ENCODE data around the gene SKAP1.
"Not testable (repeated sequence)": the region's sequence is repeated elsewhere in the genome, so short reads cannot be mapped to it uniquely, and the experiment has no call there.

Gene SKAP1

DNA sequence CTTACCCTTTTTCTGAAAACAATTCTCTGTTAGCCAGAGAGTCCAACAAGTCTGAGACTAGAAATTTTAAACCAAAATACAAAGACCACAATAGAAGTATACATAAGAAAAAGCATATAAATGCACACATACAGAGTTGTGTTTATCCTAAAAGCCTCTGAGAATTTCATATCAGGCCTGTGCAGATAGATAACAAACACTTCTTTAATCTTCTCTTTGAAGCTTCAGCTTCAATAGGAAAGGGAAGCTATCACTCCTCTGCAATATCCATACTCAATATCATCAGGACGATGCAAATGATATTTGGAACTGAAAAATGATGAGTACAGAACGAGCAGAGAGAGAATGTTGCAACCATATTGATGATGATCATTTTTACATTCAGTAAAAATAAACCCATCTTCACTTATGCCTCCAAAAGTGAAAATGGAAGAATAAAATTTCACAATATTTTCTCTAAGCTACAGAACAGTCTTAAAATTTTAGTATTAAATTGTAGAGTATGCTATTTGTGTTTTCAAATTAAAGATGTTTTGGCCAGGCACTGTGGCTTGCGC lies 61.6 kb downstream of the SKAP1 start:
- DNase-seq = no peak

DNA sequence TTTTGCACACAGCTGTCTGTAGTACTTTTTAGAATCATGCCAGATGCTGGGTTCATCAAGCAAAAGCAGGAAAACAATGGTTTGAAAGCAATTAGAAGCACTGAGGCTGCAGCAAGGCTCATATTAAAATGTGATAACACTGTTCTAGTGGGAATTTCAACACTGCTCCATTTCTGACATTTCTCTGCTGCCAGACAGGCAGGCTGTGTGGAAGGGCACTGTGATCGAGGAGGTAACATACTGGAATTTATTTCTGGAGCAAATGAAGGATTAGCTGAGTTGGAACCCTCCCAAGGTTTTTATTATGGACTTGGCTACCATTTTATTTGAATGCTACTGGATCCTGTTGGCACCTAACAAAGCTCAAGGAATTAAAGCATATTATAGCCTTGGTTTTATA lies 66.9 kb downstream of the SKAP1 start:
- no peak for DNase-seq

DNA sequence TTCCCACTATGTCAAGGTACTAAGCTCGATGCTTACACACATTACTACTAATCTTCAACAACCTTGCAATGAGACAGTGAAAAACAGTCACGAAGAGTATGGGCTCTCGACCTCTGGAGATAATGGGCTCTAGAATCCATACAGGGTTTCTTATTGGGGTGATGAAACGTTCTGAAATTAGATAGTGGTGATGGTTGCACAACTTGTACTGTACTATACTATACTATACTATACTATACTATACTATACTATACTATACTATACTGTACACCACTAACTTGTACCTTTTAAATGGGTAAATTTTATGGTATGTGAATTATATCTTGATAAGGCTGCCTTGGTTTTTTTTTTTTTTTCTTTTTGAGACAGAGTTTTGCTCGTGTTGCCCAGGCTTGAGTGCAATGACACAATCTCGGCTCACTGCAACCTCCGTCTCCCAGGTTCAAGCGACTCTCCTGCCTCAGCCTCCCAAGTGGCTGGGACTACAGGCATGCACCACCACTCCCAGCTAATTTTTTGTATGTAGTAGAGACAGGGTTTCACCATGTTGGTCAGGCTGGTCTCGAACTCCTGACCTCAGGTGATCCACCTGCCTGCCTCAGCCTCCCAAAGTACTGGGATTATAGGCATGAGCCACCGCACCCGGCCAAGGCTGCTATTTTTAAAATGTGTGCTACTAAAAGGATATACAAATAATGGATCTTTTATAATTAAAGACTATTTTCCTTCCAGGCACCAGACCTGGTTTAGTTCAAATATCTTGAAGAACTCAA lies 69.0 kb downstream of the SKAP1 start:
- not testable (repeated sequence) for DNase-seq

DNA sequence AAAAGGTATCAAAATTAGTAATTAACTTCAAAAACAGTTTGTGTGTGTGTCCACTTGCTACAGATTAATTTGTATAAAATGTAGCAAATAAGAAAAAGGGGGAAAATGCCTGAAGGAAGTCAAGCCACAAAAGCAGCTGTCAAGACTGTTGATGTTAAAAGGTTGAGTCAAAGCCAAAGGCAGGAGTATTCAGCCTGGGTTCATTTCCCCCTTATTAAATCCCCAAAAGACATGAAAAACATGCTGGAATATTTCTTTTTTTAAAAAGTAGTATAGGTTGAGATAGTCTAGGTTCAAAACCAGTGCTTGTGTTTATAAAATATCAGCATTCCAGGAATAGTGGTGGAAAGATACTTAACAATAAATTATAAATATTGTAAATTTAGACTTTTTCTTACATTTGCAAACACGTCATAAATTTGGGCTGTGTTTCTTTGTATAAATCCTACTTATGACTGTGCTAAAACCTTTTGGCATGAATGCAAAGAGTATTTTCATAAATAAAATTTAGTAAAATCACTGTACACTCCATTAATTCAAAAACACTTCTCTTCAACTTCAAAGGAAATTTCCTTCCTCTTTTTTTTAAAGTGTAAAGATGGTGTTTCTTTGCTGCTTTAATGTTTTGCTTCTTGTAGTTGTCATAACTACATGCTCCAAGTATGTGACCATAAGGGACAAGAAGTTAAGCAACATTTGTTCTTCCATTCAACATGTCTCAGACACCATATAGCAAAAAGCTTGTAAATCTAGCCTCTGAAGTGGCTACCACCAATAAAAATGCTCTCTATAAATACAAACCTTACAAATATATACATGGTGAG lies 72.0 kb downstream of the SKAP1 start:
- no peak for DNase-seq

DNA sequence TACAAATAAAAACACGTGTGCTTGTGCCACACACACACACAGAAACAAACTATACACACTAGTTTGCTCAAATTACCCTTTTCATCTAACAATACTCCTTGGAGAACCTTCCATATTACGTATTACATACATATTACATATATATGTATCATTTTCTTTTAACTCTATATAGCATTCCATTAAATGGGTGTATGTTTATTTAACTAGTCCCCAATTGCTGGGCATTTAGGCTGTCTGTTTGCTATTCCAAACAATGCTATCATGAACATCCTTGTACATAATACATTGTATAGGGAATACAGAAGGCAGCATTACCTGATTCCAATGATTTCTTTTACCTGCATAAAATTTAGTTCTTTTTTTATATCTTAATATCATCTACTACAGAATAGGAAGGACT lies 73.1 kb downstream of the SKAP1 start:
- no peak for DNase-seq

DNA sequence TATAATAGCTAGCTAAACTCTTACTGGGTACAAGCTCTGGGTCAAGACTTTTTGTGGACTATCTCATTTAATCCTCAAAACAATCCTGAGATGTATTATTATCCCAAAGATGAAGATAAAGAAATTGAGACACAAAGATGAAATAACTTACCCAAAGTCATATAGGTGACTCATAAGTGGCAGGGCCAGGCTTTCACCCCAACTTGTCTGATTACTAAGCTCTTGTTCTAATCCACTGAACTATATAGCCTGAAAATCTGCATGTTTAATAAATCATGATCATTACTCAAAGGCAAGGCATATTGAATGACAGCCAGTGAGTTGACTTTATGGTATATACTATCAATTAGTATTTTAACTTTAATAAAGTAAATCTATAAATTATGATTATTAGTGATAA lies 77.4 kb downstream of the SKAP1 start:
- DNase-seq = no peak

DNA sequence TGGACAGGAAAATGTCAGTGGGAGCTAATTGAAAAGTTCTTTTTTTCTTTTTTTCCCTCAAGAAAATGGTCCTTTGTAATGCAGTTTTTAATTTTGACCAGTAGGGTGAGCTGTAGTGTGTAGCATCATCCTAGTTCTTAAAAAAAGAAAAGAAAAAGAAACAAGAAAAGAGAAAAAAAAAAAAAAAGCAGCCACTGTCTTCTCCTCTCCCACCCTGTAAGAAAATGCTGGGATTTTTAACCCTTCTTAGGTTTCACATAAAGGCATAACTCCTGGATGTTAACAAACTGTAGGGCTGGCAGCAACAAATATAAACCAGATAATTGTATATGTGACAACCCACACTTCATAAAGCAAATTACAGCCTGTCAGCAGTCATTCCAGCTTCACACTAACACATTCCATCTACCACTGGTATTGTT lies 78.1 kb downstream of the SKAP1 start:
- no peak for DNase-seq

DNA sequence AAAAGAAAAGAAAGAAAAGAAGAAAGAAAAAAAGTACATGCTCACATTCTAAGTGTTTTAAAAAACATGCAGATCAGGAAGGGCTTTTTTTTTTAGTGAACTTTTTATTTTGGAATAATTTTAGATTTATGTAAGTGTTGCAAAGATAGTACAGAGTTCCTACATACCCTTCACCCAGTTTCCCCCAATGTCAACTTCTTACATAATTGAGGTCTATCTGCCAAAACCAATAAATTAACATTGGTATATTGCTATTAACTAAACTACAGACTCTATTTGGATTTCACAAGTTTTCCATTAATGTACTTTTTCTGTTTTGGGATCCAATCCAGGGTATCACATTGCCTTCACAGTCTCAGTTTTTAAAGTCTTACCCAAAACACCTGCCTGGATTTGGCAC lies 81.7 kb downstream of the SKAP1 start:
- DNase-seq = no peak

DNA sequence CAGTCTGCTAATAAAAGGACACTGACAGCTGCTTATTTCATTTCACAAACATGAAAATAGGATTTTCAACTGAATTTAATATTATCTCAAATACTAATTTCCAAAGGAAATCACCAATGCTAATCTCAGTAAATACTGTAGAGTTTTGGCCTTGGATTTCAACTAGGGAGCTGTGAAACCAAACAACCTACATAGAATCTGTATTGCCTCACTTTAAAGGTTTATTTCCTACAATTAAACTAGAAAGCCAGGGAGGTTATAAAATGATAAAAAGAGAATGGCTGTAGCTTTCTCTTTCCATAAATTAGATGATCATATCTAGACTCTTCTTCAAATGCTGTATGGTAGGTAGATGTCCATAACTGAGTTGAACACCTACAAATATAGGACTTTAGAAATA lies 82.8 kb downstream of the SKAP1 start:
- no peak for DNase-seq

DNA sequence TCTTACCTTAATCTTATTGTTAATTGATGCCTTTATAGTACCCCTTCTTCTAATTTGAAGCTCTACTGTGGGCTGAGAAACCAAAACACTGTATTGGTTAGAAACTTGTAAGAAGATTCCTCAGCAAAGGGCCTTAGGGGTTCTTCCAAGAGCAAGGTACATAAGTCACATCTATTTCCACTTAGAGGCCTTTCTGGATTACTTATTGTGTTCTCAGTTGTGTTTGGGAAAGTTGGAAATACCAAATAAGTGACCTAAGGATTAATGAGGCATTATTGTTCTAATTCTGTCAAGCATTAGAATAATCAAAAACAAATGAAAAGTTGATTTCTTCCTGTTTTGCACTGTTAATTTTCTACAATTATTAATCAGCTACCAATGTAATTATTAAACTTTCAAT lies 85.8 kb downstream of the SKAP1 start:
- DNase-seq = no peak

DNA sequence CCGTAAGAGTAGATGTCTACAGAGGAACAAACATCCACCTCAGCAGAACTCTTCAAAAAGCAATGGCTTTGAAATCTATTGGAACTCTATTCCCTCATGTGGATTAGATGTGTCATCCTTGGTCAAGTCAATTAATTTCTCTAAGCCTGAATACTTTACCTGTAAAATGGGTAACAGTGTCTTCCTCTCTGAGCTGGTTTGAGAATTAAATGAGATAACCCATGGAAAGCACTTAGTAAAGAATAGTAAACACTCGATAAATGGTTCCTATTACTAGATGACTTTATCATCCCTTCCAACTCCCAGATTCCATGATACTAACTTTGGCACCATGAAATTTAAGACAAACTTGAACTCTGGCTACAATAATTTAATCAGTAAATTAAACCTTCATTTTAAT lies 89.1 kb downstream of the SKAP1 start:
- no peak for DNase-seq

DNA sequence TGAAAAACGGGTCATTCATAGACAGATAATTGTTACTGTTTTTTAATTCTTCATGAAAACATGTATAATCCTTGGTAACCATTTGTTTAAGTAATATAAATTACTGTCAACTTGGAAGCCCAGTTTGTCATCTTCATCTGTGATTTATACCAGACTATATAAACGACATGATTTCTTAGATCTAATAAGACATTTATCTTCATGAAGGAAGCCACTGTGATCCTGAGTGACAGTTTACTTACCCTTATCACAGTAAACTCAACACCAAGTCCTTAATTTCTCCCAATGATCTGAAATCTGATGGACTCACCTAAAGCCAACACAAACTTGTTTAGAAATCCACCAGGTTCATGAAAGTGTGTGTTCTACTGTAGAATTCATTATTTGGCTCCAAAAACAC lies 91.3 kb downstream of the SKAP1 start:
- DNase-seq = no peak

DNA sequence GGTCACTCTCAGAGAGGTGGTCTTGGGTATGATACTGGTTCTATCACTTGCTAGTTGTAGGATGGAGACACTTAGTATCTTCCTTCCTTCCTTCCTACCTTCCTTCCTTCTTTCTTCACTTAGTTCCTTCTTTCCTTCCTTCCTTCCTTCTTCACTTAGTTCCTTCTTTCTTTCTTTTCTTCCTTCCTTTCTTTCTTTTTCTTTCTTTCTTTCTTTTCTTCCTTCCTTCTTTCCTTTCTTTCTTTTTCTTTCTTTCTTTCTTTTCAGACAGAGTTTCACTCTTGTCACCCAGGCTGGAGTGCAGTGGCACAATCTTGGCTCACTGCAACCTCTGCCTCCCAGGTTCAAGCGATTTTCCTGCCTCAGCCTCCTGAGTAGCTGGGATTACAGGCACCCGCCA lies 92.1 kb downstream of the SKAP1 start:
- not testable (repeated sequence) for DNase-seq

DNA sequence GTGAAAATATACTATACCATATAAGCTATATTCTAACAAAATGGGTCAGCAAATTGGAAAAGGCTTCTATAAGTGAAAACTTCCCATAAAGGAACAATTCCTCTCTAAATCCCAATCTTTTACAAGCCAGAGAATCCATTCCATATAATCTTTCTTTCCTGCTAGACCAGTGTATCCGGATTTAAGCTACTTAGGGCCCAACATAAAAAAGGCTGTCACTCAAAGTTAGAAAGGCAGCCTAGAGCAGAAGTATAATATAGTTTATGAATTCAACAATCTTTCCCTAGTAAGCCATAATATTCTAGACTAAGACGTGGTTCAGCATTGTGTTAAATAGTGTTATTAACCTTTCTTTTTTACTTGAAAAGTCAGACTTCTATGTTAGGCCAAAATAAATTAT lies 93.0 kb downstream of the SKAP1 start:
- DNase-seq = no peak

DNA sequence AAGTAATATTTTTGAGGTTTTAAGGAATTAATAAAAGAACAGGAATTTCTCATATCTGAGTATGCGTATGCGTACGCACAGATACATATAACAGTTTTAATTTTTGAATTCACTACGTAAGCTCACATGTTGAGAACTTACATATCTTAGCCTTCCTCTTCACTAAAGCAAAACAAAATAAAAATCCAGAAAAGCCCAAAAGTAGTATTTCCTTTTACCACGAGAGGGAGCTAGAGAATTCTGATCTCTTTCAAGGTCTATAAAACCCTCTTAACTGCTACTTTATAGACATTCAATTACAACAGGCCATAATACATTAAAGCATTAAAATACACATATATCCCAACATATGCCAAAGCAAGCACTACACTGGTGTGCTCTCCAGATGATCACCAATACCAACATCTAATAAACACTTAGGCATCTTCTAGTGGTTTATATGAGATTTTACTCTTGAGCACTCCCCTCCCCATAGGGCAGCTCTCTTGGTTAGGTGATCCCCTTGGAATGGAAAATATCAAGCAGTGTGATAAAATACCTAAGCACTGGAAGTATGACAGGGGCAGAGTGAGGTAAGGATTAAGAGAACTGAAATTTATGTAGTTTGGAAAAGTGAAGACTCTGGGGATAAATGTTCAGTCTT lies 94.0 kb downstream of the SKAP1 start:
- no peak for DNase-seq

DNA sequence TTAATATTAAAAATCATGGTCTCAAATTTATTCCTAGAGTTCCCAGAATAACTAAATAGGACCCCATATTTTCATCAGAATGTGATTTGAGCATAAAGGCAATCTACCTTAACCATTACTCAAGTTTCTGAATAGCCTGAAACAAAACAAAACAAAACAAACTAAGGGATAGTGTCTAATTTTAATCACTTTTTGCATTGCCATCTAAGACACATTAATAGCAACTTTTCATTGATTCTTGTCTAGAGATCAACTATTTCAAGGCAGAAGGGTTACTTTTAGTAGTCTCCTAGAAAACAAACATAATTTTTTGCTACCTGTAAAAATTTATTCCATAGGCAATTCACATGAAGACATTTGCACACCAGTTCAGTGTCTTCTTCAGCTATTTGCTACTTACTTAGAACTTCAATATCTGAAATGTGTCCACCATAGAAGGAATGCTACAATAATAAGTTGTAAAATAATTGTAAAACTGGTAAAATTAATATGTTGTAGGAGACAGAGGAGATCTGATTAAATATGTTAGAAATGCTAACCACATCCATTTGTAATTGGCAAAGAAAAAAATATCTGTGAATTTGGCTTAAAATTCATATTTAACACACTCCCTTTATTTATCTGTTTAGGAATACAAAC lies 94.7 kb downstream of the SKAP1 start:
- DNase-seq = no peak

DNA sequence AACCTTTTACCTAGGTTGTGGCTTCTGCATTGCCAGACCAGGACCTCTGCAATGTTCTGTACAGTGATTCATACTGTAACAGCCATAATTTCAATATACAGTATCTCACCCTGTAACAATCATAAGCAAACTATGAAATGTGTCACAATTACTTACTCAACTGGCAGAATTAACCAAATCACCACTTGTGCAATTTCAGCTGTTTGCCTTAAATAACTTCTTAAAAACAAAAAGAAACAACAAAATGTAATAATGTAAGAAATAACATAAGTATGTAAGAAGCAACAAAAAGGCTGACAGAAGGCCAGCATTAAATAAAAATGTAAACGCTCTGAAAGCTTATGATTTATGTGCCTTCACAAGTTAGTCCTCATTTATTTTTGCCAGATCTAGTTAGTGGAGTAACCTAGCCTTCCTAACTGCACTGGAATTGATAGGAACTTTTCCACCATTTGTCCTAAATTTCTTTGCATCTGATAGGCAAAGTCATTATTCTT lies 96.9 kb downstream of the SKAP1 start:
- DNase-seq = no peak

DNA sequence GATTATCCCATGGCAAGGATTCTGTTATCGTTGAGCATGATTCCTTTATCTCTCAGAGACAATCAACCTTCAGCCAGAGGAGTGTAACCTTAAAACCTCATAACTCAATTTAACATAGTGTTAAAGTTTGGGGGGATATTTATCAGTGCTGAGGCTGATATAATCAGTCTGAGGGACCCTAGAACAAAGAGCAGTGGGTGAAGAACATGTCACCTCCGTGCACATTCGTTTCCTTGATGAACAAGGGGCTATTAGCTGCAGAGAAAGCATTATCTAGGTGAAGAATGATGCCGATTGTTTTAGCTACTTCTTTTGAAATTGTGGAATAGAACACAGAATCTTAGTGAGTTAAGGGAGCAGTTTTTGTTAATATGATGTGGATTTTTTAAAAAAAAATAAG lies 99.1 kb downstream of the SKAP1 start:
- no peak for DNase-seq

DNA sequence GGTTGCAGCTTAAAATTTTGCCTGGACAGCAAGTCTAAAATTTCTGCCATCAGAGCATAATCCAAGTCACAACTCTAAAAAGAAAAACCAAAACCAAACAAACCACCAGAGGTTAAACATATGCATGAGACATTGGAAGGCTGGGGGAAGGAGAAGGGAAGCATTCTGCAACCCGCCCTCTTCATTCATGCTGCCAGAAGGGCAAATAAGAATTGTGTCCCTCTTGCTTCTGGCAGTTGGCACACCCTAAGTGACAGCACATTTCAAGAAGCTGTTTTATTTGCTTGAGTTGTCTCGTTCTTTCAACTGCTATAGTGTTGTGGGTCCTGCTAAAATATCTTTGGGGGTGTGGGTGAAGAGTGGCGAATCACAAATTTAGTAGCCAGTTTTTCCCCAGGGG lies 99.6 kb downstream of the SKAP1 start:
- DNase-seq = no peak

DNA sequence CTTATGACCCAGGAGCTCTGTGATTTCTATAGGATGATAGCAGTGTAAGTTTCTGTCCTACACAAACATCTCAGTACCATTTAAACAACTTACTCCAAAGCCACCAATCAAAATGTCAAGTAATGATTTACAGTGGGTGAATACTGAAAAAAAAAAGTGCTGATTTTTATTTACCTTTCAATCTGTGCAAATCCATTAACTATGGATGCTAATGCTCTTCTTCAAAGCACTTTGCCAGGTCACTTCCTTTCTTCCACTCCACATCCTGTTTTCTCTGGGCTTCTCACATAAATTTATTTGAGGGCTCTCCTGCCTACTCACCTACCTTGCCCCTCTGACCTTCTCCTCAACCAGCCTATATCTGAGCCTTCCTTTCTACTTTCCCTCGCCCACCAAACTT lies 101.6 kb downstream of the SKAP1 start:
- no peak for DNase-seq

DNA sequence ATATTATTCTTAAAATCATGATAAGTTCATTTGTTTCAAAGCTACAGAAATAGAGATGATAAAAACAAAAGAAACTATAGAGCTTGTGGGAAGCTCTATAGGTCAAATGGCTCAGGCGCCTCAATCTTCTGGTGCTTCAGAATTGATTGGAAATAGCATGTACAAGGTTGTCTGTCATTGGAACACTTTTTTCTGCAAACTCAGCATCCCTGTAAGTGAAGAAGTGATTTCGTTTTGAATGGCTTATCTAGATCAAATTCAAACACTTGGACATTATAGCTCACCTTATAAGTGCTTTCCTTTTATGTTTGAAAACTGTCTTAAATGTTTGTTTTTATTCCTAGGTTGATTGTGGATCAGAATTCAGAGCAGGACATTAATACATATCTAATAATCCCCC lies 103.7 kb downstream of the SKAP1 start:
- DNase-seq = no peak

DNA sequence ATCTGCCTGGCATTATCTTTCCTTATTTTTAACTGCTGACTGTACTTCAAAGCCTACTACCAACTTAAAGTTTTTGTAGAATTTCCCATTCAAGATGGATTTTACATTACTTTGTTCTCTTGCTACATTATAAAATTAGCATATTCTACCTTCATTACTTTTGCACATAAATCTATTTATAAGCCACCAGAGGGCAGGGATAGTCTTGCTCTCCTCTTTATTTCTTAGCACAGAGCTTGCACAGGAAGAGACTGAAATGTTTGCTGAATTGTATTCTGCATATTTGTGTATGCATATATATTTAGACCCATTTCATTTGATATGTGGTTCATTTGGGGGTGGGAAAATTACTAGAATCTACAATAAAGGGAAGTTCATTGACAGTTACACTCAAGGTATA lies 108.0 kb downstream of the SKAP1 start:
- DNase-seq = no peak

DNA sequence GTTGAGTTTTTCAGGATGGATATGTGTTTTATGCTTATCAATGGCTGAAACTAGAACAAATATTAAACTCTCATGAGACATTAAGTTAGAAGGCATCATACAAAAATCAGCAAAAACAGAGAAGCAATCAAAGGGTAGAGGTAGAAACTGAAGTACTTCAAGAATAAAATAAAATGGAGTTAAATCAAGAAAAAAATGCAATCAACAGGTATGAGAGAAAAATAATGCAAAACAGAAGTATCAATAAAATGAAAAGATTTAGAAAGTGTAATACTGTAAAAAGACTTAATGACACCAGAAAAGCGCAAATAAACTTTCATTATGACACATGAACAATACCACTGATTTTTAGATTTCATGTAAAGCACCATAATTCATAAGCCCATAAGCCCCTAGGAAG lies 112.3 kb downstream of the SKAP1 start:
- no peak for DNase-seq
